ENCODE results near the gene ISG20L2. TPM values are rescaled to one million over a fixed set of nuclear protein-coding genes. Genes with fewer than 3 reads are reported as not detected.
A peak's percentile ranks its signal among the peaks of the same experiment; 100 is the strongest.

The ISG20L2 gene
- total RNA-seq, 1 donor from 2014 or later = 12.3 TPM

DNA sequence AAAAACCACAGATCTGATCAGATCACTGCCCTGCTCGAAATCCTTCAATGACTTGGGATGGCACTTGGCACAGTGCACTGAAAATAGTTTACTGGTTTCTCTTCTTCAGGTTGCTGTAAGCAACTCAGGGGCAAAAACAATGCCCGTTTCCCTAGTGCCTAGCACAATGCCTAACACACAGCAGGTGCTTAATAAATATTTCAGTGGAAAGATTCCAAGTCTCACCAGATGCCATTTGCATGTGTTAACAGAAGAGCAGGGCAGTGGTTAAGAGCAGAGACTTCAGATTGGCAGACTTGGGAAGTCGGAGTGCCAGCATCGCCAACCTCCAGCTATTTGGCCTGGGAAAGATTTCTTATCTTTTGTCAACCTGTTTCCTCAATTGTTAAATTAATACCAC, 11.2 kb downstream of the ISG20L2 start:
- intact Hi-C loops (cut with DNase I) = no loop called here
- DNase-seq = no peak
- ATAC-seq (ENCODE audit: poor library complexity) = no peak

DNA sequence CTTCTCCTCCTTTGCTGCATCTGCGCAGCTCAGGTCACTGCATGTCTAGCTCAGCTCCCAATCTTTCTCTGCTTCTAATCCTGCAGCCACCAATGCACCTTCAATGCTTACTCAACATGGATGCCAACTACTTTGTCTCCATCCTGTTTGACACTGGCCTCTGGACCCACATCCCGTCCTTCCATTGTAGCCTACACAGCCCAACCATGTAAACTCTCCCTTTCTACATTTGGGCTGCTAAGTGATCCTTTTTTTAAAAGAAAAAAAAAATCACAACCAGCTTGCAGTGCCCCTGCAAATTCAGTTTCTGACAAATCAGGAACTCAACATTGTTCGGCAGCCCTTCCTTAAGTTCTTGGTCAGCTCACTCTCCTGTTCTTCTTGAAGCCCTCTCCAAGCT, 13.7 kb downstream of the ISG20L2 start:
- intact Hi-C loops (cut with DNase I) = no loop called here
- DNase-seq (no peak), ATAC-seq (ENCODE audit: poor library complexity) (no peak)

DNA sequence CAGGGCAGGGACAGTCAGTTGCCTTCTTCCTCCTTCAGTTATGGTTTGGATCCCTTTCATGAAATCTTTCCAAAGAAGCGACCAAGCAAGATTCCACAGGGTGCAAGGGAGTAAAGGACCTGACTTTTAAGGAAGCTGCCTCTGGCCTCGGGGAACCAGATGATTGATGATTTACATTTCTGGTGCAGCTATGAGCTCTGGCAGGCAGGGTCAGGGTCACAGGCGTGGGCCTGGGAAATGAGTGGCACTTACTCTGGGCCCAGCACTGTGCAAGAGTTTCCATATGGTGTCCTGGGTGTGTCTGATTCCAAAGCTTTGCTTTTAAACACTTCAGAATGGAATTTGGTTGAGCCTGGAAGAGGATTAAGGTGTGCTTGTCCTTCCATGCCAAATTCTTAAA, 15.9 kb downstream of the ISG20L2 start:
- intact Hi-C loops (cut with DNase I) = no loop called here
- no peak for ATAC-seq (ENCODE audit: poor library complexity)
- no peak for DNase-seq

DNA sequence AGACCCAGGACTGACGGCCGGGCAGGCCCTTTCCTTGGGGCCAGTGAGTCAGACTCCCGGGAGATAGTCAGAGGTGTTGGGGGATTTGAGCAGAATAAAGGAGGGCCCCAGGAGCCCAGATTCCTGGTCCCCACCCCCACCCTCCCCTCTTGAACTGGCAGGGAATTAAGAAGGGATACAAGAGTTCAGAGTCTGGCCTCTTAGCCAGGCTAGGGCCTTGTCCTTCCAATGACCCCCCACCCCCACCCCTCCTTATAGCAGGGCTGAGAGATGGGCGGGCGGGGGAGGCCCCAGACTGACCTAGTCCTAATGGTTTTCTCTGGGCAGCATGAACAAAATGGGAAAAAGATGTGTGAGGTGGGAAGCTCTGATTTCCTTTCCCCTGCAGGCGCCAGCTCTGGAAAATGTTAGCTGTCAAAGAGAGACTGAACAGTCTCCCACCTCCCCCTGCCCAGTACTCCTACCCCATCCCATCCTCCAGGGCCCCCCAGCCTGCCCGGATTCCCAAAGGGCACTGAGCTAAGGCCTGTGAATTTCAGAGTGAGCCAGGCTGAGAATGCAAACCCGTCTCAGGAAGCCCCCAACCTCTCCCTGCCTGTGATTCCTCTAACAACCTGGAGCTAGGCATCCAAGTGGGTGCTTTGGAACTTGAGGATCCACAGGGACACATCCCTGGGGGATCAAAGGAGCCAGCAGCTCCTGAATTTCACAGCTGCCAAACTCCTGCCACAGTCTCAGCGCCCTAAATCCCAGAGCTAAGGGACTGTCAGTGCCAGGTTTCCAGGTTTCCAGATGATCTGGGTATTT, 17.4 kb downstream of the ISG20L2 start:
- ATAC-seq (ENCODE audit: poor library complexity) (no peak), DNase-seq (no peak)
- intact Hi-C loops (cut with DNase I) = no loop called here

DNA sequence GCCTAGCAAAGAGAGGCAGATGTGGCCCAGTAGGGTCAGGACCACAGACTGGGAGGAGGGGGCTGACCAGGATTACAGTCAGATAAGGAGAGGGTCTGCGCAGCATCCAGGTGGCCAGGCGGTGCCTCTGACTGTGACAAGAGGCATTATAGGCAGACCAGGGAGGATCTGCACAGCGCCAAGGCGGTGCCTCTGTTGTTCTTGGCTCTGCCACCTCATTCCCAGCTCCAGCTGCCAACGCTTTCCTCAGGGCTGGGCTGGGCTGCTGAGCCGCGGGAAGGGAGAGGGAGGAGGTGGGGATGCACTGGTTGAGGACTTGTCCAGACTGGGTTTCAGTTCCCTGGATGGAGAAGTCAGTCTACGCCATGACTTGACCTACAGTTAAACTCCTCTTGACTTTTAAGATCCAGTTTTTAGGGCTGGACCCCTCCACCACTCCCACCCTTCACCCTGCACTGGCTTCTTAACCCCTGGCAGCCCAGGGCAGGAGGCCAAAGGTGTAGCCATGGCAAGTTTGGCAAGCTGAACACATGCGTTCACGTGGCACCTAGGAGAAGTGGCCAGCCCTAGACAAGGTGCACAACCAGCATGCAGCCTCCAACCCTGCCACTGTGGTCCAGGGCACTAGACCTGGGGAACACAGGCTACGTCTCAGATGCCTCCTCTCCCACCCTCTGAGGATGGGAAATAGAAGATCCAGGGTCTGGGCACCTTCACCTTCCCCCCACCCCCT, 18.6 kb downstream of the ISG20L2 start:
- peak; percentile 76 for ATAC-seq (ENCODE audit: poor library complexity)
- peak; percentile 76 for DNase-seq
- intact Hi-C loops (cut with DNase I) = no loop called here

DNA sequence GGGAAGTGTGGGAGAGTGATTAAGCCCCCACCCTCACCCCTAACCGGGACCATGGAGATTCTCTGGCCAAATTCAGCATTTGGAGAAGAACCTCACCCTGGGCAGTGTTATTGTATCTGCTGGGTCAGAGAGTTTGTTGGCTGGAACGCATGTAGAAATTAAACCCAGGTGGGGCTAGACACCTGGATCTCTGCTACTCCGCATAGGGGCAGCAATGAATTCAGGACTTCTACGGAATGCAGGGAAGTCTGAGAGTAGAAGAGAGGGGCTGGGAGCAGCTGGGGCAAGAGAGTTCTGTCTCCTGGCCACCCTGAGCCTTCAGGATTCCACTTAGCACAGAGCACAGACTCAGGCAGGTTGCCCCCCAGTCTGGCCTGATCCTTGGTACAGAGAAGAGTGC, 19.5 kb downstream of the ISG20L2 start:
- no peak for DNase-seq
- intact Hi-C loops (cut with DNase I) = no loop called here
- ATAC-seq (ENCODE audit: poor library complexity) = no peak

DNA sequence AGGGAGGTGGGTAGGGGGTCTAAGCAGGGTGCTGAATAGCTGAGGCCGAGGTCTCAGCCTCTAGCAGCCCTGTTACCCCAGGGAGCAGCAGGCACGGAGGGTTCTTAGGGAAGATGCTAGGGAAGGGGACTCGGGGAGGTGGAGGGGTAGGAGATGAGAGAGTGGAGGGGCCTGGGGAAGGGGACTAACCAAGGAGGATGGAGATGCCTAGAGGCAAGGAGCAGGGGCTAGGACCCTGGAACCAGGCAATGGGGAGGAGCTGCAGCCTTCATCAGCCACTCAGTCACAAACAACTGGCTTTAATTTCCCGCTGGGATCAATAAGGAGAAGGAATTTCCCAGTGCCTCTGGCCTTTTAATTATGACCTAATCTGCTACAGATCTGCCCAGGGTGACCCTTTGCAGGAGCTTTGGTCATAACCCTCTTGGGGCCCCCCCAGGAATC, 20.3 kb downstream of the ISG20L2 start:
- DNase-seq = no peak
- intact Hi-C loops (cut with DNase I) = no loop called here
- no peak for ATAC-seq (ENCODE audit: poor library complexity)

DNA sequence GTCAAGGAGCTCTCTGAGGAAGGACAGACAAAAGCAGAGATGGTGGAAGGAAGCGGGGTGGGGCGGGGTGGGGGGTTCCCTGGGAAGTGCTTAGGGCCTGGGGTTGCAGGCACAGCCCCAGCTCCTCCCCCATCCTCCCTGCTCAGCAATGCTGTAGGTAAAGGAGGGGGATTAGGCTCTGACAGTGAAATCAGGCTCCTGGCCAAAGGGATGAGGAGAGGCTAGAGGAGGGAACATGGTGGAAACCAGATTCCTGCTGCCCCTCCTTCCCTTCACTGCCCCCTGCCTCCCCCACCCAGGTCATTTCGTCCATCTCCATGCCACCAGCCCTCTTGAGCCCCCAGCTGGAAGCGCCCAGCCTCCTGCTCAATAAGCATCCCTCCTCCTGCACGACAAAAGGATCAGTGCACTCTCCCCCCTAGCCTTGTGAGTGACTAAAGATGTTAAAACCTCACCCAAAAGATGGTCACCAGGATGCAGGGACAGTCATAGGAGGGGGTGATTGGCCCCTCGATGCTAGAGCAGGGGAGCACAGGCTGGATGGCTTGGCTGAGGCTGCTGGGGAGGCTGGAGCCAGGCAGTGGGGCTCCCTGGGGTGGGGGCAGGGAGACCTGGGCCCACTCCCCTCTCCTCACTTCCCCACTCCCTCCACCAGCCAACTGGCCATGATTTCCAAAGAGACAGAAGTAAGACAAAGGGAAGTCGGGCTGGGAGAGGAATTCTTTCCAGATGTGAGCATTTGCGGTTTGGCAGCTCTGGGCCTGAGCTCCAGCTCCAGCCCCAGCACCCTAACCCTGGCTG, 20.9 kb downstream of the ISG20L2 start:
- intact Hi-C loops (cut with DNase I) = no loop called here
- DNase-seq (no peak), ATAC-seq (ENCODE audit: poor library complexity) (no peak)

DNA sequence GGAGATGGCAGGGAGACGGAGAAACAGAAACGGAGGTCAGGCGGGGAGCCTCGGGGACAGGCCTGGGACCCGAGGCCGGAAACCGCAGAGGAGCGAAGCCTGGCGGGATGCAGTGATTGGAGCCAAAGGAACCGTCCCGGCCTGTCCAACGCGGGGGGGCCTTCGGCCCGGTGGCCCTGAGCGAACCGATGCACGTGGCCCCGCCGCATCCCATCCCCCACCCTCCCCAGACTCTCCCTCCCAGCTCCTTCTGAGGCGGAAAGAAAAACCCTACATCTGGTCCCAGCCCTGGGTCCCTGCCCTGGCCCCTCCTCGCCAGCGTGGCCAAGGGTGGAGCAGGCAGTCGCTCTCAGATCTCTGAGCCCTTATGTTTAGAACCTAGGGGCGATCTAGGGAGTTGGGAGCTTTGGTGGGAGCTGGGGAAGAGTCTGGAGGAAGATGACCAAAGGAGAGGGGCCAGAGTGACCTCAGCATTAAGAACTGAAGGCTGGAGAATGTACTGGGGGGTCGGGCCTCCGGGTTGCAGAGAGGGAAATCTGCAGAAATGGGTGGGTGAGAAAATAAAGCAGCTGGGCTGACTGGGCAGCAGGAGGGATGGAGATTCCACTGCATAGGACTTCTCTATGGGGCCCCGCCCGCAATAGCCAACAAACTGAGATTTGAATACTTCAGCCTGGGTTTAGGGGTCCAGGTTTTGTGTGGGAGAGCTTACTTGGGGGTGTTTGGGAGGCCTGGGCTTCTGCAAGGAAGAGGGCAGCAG, 21.7 kb downstream of the ISG20L2 start:
- peak; percentile 64 for ATAC-seq (ENCODE audit: poor library complexity)
- intact Hi-C loops (cut with DNase I) = no loop called here
- DNase-seq = peak; percentile 75

DNA sequence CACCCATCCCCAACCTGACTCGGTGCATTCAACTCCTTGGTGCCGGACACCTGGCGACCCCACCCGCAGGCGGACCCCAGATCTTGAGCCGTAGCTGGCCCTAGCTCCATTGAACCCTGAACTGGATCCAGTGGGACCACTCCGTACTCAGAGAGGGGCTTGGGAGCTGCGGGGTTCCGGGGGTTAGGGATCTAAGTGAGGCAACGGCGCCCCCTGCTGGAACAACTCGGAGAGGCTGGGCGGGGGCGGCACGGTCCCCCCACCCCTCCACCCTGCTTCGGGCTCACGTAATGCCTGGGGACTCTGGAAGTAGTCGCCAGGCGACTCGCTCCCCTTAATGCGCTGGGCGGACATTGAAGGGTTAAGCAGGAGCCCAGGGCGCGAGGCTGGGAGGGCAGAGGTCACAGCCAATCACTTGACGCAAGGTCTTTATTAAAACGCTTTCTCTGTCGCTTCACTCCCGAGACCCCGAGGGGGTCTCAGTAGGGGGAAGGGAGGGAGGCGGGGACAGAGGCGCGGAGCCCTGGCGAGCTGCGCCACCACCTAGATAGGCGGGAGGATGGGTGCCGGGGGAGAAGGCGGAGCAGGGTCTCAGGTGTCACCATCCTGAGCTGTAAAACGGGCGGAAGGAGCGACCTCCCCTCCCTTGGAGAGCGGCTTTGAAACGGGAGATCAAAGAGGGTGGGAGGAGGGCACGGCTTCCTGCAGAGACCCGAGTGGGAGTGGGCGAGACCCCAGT, 22.5 kb downstream of the ISG20L2 start:
- intact Hi-C loops (cut with DNase I) = no loop called here
- DNase-seq (peak; percentile 70), ATAC-seq (ENCODE audit: poor library complexity) (peak; percentile 58)

DNA sequence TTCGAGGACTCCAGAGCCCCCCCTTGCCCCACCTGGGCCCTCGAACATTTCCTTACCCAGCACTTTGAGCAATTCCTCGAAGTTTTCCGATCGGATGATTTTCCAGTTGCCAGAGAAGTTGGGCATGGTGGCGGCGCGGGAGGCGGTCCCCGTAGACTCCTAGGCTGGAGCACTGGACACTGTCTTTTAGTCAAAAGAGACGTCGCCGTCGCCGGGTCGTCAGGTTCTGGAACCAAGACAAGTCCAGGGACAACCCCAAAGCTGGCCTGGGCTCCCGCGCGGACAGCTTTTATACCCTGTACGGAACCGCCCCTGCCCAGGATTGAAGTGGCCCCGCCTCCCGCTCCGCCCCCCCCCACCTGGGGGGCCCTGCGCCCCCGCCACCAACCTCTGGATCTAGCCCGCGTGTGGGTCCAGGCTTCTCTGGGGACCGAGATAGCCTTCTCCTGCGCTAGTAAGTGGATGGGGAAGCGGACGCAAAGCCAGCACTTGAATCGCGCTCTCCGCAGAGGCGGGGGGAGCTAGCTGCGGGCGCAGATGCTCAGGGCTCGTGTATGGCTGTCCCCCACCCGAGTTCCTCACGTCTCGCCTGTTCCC, 23.1 kb downstream of the ISG20L2 start, which contains the start of gene CRABP2:
Gene CRABP2, minus strand, starts transcription at position 263 of the 597 bp plus-strand sequence. Its CDS starts 137 bp downstream, at position 126.
- peak; percentile 12 for ATAC-seq (ENCODE audit: poor library complexity)
- intact Hi-C loops (cut with DNase I) = no loop called here

DNA sequence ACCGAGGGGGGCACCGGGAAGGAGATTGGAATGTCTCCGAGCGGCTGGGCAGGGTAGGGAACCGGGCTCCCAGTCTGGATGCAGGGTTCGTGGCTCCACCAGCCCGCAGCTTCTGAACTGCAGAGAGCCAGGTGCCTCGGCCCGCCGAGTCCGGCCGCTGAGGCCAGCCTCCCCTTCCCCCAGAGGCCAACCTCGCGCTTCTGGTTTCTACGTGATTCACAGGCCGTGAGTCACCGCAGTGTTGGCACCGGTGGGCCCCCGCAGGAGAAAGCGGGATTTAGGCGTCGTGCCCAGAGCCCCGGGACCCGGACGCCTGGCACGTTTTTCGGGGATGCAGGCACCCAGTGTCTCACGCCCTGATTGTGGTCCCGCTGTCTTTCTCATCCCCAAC, 23.6 kb downstream of the ISG20L2 start:
- intact Hi-C loops (cut with DNase I) = no loop called here
- ATAC-seq (ENCODE audit: poor library complexity) (no peak), DNase-seq (no peak)

More for the DNA sequence above, 23.1 kb downstream of the ISG20L2 start, which contains the start of gene CRABP2:
- DNase-seq = peak; percentile 55

DNA sequence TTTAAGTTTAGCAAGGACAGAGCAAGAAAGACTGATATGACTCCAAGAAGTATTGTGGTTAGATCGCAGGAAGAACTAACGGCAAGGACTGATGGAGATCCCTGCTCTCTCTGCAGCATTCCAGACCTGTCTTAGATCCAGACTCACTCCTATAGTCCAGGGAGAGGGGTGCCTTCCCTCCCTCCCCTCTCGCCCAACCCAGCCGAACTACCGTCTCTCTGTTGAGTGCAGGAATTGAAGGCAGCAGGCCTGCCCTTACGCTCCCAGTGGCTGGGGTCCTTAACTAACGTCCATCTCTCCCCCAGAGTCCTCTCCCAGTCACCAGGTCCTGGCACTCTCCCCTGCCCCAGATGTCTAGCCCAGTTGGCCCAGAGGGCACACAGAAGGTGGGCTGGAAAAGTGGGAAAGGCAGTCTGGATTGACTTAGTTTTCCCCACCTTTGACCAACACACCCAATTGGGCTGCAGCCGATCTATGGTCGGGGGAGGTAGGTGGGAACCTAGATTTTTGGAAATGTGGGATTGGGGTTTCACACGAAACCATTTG, 24.3 kb downstream of the ISG20L2 start:
- ATAC-seq (ENCODE audit: poor library complexity) (no peak), DNase-seq (no peak)
- intact Hi-C loops (cut with DNase I) = no loop called here

DNA sequence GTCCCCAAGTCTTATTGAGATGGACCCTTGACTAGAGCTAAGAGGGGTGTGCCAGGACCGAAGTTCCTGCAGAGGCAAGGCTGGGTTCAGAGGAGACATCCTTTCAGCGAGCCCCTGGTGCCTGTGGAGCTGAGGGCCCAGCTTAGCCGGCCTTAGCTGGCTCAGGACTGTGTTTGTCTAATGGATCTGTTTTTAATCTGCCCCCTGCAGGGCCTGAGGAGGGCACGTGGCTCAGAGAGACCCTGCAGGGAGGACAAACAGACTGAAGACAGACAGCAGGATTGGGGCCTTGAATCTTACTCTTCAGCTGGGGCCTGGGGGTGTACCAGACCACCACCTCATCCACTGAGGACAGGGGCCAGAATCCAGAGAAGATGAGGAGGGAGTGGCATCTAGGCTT, 24.8 kb downstream of the ISG20L2 start:
- no peak for DNase-seq
- intact Hi-C loops (cut with DNase I) = no loop called here
- no peak for ATAC-seq (ENCODE audit: poor library complexity)

DNA sequence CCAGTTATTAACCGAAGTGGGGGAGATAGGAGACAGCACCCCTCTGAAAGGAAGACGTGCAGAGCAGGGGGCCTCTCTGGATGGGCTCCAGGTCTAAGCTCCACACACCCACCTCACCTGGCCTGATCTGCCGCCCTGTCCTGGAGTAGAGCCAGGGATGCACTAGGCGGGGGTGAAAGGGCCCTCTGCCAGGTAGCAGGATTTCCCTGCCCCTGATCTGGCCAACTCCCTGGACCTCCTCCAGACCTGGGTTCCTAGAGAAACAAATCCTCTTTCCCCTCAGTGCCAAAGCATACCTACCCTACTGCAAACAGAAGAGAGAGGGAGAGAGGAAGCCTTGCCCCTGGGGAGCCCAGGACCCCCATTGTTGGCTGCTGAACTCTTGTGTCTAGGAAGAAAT, 25.2 kb downstream of the ISG20L2 start:
- intact Hi-C loops (cut with DNase I) = no loop called here
- ATAC-seq (ENCODE audit: poor library complexity) = no peak
- no peak for DNase-seq

DNA sequence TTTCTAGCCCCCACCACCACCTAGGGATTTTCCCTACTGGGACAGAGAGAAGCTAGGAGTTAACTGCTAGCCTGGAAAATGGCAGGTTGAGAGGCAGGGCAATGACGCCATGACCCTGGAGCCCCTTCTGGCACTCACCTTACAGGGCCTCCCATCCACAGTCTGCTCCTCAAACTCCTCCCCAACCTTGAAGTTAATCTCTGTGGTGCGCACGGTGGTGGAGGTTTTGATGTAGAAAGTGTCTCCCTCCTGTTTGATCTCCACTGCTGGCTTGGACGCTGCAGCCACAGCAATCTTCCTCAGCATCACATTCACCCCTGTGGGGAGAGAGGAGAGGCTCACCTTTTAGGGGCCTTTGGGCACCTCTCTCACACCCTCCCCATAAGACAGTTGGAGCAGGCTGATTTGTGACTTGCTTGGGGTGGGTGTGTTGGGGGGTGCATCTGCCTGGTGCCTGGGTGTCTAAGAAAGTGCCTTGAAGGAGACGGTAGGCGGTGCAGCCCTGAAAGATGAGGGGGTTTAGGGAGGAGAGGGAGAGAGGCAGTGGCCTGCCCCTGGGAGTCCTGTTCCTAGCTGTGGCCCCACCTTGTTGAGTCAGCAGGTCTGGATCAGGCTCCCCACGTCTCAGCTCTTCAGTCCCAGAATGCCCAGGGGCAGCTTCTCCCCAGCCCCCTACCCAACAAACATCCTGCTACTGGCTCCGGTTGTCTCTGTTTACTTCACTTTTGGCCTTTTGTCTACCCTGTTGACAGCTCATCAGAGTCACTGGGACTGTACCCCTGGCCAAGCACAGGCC, 27.6 kb downstream of the ISG20L2 start:
- ATAC-seq (ENCODE audit: poor library complexity) = no peak
- no peak for DNase-seq
- intact Hi-C loops (cut with DNase I) = no loop called here
